HepG2 (cell line): ENCODE results near the gene THPO.

Source experiments
- NCOA1 ChIP-seq: sonication (generic); formaldehyde crosslinking; IDR thresholded peaks from 2 replicates; pipeline ENCODE4 v1.9.0; 2021; ENCODE audit warnings: missing genetic modification reagents
- POLR2AphosphoS5 ChIP-seq: IDR thresholded peaks from 2 replicates; pipeline ENCODE4 v1.6.1; 2012; ENCODE audit warnings: low read depth, low read length
- ZNF256 ChIP-seq: sonication (generic); formaldehyde crosslinking; conservative IDR thresholded peaks from 2 replicates; pipeline ENCODE4 v1.4.0; 2020; ENCODE audit warnings: missing genetic modification reagents
- TF ChIP-seq, protein P1 (sequence below): sonication (generic); formaldehyde crosslinking; IDR thresholded peaks from 2 replicates; pipeline ENCODE4 v1.8.1; 2023; ENCODE audit warnings: mild to moderate bottlenecking, missing genetic modification reagents, borderline replicate concordance
- TF ChIP-seq, protein P2 (sequence below): IDR thresholded peaks from 2 replicates; pipeline ENCODE4 v1.6.1; 2012; ENCODE audit warnings: low read depth, low read length, improper control_type of control experiment
- TF ChIP-seq, protein P3 (sequence below): sonication (generic); formaldehyde crosslinking; IDR thresholded peaks from 2 replicates; pipeline ENCODE4 v1.5.0; 2020; ENCODE audit warnings: mild to moderate bottlenecking, low read depth, missing genetic modification reagents, borderline replicate concordance
- TF ChIP-seq, protein P4 (sequence below): sonication (generic); formaldehyde crosslinking; IDR thresholded peaks from 2 replicates; pipeline ENCODE4 v1.5.0; 2020; ENCODE audit warnings: mild to moderate bottlenecking, missing genetic modification reagents, moderate library complexity
- TF ChIP-seq, protein P5 (sequence below): IDR thresholded peaks from 2 replicates; pipeline ENCODE4 v1.6.1; 2016; ENCODE audit warnings: low read depth, borderline replicate concordance

DNA sequence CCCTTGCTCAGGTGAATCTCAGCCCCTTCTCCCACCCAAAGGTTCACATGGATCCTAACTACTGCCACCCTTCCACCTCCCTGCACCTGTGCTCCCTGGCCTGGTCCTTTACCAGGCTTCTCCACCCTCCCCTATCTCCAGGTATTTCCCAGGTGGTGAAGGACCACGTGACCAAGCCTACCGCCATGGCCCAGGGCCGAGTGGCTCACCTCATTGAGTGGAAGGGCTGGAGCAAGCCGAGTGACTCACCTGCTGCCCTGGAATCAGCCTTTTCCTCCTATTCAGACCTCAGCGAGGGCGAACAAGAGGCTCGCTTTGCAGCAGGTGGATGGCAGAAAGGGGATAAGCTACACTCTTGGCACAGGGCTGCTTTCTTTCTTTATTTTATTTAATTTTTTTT is 36.1 kb downstream of the THPO start:
- TF ChIP-seq, protein P1, sequence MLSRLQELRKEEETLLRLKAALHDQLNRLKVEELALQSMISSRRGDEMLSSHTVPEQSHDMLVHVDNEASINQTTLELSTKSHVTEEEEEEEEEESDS (CRISPR knock-in tag): no peak
- TF ChIP-seq, protein P2, sequence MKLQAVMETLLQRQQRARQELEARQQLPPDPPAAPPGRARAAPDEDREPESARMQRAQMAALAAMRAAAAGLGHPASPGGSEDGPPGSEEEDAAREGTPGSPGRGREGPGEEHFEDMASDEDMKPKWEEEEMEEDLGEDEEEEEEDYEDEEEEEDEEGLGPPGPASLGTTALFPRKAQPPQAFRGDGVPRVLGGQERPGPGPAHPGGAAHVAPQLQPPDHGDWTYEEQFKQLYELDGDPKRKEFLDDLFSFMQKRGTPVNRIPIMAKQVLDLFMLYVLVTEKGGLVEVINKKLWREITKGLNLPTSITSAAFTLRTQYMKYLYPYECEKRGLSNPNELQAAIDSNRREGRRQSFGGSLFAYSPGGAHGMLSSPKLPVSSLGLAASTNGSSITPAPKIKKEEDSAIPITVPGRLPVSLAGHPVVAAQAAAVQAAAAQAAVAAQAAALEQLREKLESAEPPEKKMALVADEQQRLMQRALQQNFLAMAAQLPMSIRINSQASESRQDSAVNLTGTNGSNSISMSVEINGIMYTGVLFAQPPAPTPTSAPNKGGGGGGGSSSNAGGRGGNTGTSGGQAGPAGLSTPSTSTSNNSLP: no peak
- TF ChIP-seq, protein P3, sequence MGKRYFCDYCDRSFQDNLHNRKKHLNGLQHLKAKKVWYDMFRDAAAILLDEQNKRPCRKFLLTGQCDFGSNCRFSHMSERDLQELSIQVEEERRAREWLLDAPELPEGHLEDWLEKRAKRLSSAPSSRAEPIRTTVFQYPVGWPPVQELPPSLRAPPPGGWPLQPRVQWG: no peak
- TF ChIP-seq POLR2AphosphoS5 (no peak), NCOA1 (CRISPR knock-in tag) (no peak), ZNF256 (CRISPR knock-in tag) (no peak)
- TF ChIP-seq, protein P4, sequence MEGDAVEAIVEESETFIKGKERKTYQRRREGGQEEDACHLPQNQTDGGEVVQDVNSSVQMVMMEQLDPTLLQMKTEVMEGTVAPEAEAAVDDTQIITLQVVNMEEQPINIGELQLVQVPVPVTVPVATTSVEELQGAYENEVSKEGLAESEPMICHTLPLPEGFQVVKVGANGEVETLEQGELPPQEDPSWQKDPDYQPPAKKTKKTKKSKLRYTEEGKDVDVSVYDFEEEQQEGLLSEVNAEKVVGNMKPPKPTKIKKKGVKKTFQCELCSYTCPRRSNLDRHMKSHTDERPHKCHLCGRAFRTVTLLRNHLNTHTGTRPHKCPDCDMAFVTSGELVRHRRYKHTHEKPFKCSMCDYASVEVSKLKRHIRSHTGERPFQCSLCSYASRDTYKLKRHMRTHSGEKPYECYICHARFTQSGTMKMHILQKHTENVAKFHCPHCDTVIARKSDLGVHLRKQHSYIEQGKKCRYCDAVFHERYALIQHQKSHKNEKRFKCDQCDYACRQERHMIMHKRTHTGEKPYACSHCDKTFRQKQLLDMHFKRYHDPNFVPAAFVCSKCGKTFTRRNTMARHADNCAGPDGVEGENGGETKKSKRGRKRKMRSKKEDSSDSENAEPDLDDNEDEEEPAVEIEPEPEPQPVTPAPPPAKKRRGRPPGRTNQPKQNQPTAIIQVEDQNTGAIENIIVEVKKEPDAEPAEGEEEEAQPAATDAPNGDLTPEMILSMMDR (CRISPR knock-in tag): no peak
- TF ChIP-seq, protein P5, sequence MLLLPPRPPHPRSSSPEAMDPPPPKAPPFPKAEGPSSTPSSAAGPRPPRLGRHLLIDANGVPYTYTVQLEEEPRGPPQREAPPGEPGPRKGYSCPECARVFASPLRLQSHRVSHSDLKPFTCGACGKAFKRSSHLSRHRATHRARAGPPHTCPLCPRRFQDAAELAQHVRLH: no peak
